CD4-positive, alpha-beta T cell treated with Interleukin-15 for 4 hours (primary cell): Measurements from ENCODE around the gene ITGAE.
A peak's percentile ranks its signal among the peaks of the same experiment; 100 is the strongest.
"Not testable (repeated sequence)": the region's sequence is repeated elsewhere in the genome, so short reads cannot be mapped to it uniquely, and the experiment has no call there.

Experiments used
- DNase-seq: peaks from one replicate; pipeline ENCODE4 v3.0.0-alpha.2; 2020; ENCODE audit warnings: low spot score

ITGAE gene

GRCh38 chr17:3729881-3730280, 71.1 kb downstream of the ITGAE start:
- DNase-seq: no peak

DNA sequence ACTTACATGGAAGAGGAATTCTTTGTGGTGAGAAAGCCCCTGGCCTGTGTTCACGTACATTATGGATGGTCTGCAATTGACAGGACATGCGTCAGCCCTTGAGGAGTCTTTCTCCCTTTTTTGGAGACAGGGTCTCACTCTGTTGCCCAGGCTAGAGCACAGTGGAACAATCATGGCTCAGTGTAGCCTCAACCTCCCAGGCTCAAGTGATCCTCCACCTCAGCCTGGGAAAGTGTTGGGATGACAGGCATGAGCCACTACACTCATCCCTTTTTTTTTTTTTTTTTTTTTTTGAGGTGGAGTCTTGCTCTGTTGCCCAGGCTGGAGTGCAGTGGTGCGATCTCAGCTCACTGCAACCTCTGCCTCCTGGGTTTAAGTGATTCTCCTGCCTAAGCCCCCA, 72.9 kb downstream of the ITGAE start:
- not testable (repeated sequence) for DNase-seq

DNA sequence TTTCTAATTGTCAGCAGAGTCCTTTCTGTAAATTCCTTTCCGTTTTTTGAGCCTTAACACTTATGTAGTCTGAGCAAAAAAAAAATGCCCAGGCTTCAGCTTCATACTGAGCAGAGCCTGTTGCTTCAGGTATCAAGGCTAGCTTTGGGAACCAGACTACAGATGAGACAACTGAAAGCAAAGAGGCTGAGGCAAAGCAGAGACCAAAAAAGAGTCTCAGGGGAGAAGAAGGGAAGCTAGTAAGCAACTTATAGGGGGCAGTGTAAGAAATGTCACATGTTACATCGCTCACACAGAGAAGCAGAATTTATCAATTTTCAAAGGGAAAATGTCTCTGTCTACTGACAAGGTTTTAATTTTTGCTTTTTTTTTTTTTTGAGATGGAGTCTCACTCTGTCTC, 73.9 kb downstream of the ITGAE start:
- no peak for DNase-seq

DNA sequence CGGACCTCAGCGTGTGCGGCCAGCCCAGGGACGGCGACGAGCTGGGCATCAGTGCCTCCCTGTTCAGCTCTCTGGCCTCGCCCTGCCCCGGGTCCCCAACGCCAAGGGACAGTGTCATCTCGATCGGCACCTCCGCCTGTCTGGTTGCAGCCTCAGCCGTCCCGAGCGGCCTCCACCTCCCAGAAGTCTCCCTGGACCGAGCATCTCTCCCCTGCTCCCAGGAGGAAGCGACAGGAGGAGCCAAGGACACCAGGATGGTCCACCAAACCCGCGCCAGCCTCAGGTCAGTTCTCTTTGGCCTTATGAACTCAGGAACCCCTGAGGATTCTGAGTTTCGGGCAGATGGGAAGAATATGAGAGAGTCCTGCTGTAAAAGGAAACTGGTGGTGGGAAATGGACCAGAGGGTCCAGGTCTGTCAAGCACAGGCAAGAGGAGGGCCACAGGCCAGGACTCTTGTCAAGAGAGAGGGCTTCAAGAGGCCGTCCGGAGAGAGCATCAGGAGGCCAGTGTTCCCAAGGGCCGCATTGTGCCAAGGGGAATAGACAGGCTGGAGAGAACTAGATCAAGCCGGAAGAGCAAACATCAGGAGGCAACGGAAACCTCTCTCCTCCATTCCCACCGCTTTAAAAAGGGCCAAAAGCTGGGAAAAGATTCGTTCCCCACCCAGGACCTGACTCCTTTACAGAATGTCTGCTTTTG, 76.5 kb downstream of the ITGAE start:
- no peak for DNase-seq

DNA sequence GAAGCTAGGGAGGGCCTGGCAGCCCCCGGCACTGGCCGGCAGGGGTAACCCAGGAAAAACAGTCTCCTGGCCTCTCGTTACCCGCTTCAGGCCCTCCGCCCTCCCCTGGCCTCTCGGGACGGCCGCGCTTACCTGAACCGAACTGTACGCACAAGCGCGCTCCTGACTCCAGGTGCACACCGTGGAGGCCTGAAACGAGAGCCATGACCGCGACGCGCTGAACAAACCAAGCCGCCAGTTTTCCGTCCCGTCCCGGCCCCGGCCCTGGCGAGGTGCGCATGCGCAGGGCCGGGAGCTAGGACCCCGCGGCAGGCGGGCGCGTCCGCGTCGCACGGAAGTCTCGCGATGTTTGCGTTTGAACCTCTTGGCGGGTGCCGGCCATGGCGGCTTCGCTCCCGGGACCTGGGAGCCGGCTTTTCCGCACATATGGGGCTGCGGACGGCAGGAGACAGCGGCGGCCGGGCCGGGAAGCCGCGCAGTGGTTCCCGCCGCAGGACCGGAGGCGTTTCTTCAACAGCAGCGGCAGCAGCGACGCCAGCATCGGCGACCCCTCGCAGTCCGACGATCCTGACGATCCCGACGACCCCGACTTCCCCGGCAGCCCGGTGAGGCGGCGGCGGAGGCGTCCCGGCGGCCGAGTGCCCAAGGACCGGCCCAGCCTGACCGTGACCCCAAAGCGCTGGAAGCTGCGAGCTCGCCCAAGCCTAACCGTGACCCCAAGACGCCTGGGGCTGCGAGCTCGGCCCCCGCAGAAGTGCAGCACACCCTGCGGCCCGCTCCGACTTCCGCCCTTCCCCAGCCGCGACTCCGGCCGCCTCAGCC, 77.2 kb downstream of the ITGAE start, which contains the start of gene HASPIN:
HASPIN (plus strand) TSS at position 348 of the 822 bp plus-strand sequence; CDS start at position 381, 33 bp downstream.
- peak; percentile 92 for DNase-seq

GRCh38 chr17:3723188-3723555, 77.8 kb downstream of the ITGAE start:
- no peak for DNase-seq

DNA sequence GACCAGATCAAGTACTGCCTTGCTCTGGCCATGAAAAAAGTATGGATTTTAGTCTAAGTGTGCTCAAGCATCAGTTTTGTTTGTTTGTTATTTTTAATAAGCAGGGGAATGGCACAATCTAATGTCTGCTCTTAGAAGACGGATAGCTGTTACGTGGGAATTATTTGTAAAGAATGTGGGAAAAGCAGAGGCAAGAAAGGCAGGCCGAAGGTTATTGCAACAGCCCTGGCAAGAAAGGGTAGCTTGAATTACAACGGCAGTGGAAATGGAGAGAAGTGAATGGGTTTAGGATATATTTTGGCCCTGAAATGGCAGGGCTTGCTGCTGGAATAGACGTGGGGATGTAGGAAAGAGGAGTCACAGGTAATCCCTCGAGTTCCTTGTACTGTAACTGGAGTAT, 78.3 kb downstream of the ITGAE start:
- no peak for DNase-seq

GRCh38 chr17:3719265-3719664, 81.7 kb downstream of the ITGAE start:
- no peak for DNase-seq

GRCh38 chr17:3718201-3718600, 82.8 kb downstream of the ITGAE start:
- DNase-seq: no peak

GRCh38 chr17:3715296-3715695, 85.7 kb downstream of the ITGAE start:
- no peak for DNase-seq

- peak; percentile 15 for DNase-seq
These were observed 88.1 kb downstream of the ITGAE start for GRCh38 chr17:3712811-3713463.

- peak; percentile 94 for DNase-seq
These were observed 90.0 kb downstream of the ITGAE start for GRCh38 chr17:3710951-3711383.

GRCh38 chr17:3708366-3708765, 92.6 kb downstream of the ITGAE start:
- DNase-seq: no peak

DNA sequence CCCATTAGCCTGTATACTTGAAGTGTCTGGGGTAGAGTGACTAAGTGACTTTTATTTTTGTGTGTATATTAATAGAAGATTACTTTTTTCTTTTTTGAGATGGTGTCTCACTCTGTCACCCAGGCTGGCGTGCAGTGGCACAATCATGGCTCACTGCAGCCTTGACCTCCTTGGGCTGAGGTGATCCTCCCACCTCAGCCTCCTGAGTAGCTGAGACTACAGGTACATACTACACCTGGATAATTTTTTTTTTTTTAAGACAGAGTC, 95.3 kb downstream of the ITGAE start:
- not testable (repeated sequence) for DNase-seq

- no peak for DNase-seq
These were observed 95.9 kb downstream of the ITGAE start for GRCh38 chr17:3704931-3705717.

DNA sequence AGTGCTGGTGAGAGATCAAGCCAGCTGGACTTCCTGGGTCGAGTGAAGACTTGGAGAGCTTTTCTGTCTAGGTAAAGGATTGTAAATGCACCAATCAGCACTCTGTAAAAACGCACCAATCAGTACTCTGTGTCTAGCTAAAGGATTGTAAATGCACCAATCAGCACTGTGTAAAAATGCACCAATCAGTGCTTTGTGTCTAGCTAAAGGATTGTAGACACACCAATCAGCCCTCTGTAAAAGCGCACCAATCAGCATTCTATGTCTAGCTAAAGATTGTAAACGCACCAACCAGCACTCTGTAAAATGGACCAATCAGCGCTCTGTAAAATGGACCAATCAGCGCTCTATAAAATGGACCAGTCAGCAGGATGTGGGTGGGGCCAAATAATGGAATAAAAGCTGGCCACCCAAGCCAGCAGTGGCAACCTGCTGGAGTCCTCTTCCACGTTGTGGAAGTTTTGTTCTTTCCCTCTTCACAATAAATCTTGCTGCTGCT, 98.9 kb downstream of the ITGAE start:
- not testable (repeated sequence) for DNase-seq

DNA sequence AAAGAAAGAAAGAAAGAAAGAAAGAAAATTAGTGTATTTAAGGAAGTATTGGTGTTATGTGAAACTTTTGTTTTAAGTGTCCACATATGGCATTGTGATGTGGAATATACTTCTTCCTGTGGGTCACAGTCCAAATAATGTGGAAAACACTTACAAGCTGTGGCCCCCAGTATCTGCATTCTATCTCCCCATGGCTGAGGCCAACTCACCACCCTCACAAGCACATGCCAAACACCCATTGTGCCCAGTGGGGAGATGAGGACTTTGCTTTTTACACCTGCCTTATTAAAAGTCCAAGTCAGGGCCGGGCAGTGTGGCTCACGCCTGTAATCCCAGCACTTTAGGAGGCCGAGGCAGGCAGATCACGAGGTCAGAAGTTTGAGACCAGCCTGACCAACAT, 101.0 kb downstream of the ITGAE start:
- DNase-seq: no peak

DNA sequence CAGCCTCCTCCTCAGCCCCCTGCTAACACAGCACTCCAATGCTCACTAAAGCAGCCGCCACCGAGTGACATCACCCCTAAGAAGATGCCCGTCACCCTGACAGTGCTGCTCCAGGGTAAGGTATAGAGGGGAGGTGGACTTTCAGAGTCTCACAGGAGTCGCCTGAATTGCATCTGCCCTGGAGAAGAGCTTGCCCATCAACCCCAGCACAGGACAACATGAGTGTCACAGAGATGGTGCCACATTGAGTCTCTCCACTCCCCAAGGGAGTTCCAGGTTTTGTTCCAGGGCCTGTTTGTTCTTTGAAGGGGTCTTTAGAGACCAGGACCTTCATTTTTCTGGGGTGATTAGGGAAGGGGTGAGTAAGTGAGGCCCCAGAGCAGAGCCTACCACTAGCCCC, 102.8 kb downstream of the ITGAE start:
- DNase-seq: no peak

DNA sequence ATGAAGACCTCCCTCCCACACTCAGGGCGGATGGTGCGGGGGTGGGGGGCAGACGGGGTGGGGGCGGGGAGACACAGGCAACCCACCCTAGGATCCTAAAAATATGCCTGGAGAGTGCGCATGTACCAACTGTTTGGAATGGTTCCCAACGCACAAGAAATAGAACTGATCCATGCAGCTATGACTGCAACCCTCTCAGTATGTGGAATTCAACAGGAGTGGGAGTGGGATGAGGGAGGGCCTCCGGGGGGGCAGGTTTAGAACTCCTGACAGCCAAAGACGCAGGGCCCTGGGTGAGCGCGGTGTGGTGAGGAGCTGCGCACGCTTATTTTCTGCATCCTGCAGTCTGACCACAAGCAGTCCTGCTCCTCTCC, 103.9 kb downstream of the ITGAE start:
- no peak for DNase-seq

- DNase-seq: peak; percentile 36
These were observed 105.1 kb downstream of the ITGAE start, which contains the start of gene P2RX5 for GRCh38 chr17:3695723-3696411. TSS of gene P2RX5 (minus strand) at chr17:3696155. CDS start at chr17:3696005, 150 bp downstream.

GRCh38 chr17:3695129-3695722, 105.8 kb downstream of the ITGAE start:
- no peak for DNase-seq
